HUES6 (cell line): ENCODE data around the gene ACLY.
"Not testable (repeated sequence)": the region's sequence is repeated elsewhere in the genome, so short reads cannot be mapped to it uniquely, and the experiment has no call there.

Experiments used
- H3K27ac ChIP-seq: 2 replicates; pipeline ENCODE4 v1.7.0; 2013; ENCODE audit warnings: low read depth, mild to moderate bottlenecking, low read length, inconsistent platforms
- H3K27me3 ChIP-seq: 2 replicates; pipeline ENCODE4 v1.6.1; 2013; ENCODE audit warnings: low read length; ENCODE audit not compliant: control insufficient read depth, insufficient read depth
- H3K36me3 ChIP-seq: 2 replicates; pipeline ENCODE4 v1.6.1; 2013; ENCODE audit warnings: low read length; ENCODE audit not compliant: control insufficient read depth, insufficient read depth
- H3K4me1 ChIP-seq: 2 replicates; pipeline ENCODE4 v1.6.1; 2013; ENCODE audit warnings: low read length; ENCODE audit not compliant: control insufficient read depth, insufficient read depth
- H3K4me3 ChIP-seq: 2 replicates; pipeline ENCODE4 v1.5.1; 2013; ENCODE audit warnings: low read depth, low read length
- H3K9ac ChIP-seq: one replicate; pipeline ENCODE4 v1.6.1; 2013; ENCODE audit warnings: mild to moderate bottlenecking, low read length
- H3K9me3 ChIP-seq: 2 replicates; pipeline ENCODE4 v1.6.1; 2013; ENCODE audit warnings: low read depth, low read length; ENCODE audit not compliant: control insufficient read depth, insufficient read depth

The ACLY gene

DNA sequence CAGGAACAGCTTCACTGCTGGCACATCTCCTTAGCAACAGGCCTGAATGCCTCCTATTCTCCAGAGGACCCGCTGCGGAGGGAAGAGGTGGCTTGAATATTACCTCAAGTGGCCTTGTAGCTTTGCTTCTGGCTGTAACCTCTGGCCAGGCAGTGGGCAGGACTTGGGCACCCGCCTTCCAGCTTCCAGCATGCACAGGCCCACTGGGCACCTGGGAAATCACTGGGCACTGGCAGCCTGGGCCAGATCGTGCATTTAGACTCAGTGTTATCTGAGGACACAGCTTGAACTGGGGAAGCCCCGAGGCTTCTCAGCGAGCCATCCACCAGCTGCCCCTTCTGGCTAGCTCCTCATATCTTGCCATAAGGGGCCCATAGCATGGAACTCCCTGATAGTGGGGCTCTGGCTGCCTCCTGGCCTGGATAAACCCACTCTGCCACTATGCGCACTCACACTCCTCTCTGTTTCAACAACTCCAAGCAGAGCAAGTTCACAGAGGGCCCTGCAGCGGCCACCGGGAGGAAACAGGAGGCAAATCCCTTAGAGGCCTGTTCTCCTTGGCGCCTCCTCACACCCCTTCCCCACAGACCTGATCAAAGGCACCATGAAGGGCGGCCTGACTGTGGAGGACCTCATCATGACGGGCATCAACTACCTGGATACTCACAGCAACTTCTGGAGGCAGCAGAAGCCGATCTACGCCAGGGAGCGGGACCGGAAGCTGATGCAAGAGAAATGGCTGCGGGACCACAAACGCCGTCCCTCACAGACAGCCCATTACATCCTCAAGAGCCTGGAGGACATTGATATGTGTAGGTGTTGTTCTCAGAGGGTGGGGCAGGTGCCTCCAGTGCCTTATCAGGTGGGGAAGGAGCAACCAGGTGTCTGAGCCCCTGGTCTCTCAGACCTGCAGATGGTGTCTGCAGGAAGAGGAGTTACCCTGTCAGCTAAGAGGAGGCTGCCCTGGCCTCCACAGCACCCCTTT lies 19.5 kb upstream of the ACLY start:
- no peak overlapping the region for H3K9ac ChIP-seq

GRCh38 chr17:41935641-41936040 lies 16.9 kb upstream of the ACLY start:
- peaks cover 6% of the 10 kb centered on the region; the same call in 1 of the 2 replicates for H3K4me1 ChIP-seq
- no peak overlapping the region for H3K27ac ChIP-seq

More for the DNA sequence above, 19.5 kb upstream of the ACLY start:
- Histone ChIP-seq H3K27ac (no peak overlapping the region), H3K27me3 (no peaks in the 10 kb centered on the region), H3K4me1 (no peaks in the 10 kb centered on the region; the same call in 1 of the 2 replicates), H3K9me3 (no peaks in the 10 kb centered on the region), H3K36me3 (no peaks in the 10 kb centered on the region), H3K4me3 (no peak overlapping the region)

DNA sequence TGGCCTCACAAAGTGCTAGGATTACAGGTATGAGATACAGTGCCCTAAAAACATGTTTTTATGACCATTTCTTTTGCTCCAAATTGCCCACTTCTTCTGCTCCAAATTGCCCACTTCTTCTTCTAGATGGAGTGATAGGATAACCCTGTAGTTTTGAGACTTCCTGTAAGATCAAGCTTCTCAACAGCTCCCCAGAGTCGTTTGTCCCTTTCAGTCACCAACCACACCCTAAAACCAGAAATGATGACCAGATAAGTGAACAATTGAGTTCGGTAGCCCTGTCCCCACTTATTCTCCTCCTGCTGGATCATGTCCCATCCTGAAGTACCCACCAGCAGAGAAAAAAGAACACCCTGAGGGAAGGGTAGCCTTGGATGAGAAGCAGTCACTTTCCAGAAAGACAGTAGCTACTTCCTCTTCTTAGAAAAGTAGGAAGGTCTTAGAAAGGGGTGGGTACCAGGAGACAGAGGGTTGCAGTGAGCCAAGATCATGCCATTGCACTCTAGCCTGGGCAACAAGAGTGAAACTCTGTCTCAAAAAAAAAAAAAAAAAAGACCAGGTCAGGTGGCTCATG lies 14.2 kb upstream of the ACLY start:
- H3K36me3 ChIP-seq, result no peaks in the 10 kb centered on the region
- H3K4me3 ChIP-seq, result no peak overlapping the region
- H3K27ac ChIP-seq, result no peak overlapping the region
- H3K9ac ChIP-seq, result no peak overlapping the region
- H3K4me1 ChIP-seq, result peaks cover 9% of the 10 kb centered on the region; the same call in 1 of the 2 replicates
- no peaks in the 10 kb centered on the region for H3K9me3 ChIP-seq
- no peaks in the 10 kb centered on the region for H3K27me3 ChIP-seq

More at GRCh38 chr17:41935641-41936040, 16.9 kb upstream of the ACLY start:
- Histone ChIP-seq H3K36me3 (no peaks in the 10 kb centered on the region), H3K9ac (no peak overlapping the region), H3K9me3 (no peaks in the 10 kb centered on the region), H3K4me3 (no peak overlapping the region), H3K27me3 (no peaks in the 10 kb centered on the region)

- not testable (repeated sequence) for H3K4me3 ChIP-seq, H3K4me1 ChIP-seq, H3K9ac ChIP-seq, H3K27ac ChIP-seq, H3K9me3 ChIP-seq, H3K27me3 ChIP-seq, H3K36me3 ChIP-seq
These were observed 13.0 kb upstream of the ACLY start for GRCh38 chr17:41931715-41932114.

DNA sequence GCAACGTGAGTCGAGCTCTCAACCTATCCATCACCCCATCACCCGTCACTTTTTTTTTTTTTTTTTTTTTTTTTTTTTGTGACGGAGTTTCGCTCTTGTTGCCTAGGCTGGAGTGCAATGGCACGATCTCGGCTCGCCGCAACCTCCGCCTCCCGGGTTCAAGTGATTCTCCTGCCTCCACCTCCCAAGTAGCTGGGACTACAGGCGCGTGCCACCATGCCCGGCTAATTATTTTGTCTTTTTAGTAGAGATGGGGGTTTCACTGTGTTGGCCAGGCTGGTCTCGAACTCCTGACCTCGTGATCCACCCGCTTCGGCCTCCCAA lies 12.0 kb upstream of the ACLY start:
- not testable (repeated sequence) for H3K9me3 ChIP-seq, H3K27ac ChIP-seq, H3K36me3 ChIP-seq, H3K27me3 ChIP-seq, H3K4me1 ChIP-seq
- H3K9ac ChIP-seq, result peak overlapping the region; percentile 63
- peak overlapping the region; percentile 68 for H3K4me3 ChIP-seq

DNA sequence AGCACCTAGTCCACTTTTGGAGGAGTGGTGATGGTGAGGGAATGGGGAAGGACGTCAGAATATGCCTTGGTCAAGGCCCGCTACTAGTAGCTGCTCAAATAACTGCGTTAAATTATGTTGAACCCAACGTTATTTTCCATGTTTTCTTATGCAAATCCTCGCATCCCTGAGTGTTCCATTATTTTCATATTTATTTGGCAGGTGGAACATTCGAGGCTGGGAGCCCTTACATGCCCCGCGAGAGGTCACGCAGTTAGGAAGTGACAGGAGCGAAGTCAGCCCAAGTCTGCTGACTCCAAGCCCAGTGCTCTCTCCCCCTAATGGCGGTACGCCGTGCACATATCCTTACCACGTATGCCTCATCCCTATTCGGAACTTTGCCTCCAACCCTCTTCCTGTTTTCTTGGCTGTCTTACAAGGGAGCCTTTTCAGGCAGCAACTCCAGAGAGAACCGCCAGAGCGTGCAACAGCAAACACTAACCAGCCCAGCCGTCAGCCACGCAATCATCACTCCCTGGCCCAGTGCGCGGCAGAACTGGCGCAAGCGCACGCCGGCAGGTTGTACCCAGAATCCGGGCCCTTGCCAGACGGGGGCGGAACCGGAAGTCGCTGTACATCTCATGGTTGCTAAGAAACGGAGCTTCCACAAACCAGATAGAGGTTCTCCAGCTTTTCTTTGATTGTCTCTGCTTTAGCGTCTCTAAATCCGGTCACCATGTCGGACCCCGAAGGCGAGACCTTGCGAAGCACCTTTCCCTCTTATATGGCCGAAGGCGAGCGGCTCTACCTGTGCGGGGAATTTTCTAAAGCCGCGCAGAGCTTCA lies 11.5 kb upstream of the ACLY start, which contains the start of gene ODAD4:
ODAD4 (plus strand) TSS at position 609 of the 824 bp plus-strand sequence; CDS start at position 716, 107 bp downstream.
- Histone ChIP-seq H3K27me3 (no peaks in the 10 kb centered on the region), H3K4me3 (peak within 1 kb of the TSS; percentile 68), H3K36me3 (no peaks in the 10 kb centered on the region), H3K27ac (no peak within 1 kb of the TSS), H3K4me1 (peaks cover 9% of the 10 kb centered on the region; the same call in 1 of the 2 replicates), H3K9ac (peak within 1 kb of the TSS; percentile 65), H3K9me3 (no peaks in the 10 kb centered on the region)

DNA sequence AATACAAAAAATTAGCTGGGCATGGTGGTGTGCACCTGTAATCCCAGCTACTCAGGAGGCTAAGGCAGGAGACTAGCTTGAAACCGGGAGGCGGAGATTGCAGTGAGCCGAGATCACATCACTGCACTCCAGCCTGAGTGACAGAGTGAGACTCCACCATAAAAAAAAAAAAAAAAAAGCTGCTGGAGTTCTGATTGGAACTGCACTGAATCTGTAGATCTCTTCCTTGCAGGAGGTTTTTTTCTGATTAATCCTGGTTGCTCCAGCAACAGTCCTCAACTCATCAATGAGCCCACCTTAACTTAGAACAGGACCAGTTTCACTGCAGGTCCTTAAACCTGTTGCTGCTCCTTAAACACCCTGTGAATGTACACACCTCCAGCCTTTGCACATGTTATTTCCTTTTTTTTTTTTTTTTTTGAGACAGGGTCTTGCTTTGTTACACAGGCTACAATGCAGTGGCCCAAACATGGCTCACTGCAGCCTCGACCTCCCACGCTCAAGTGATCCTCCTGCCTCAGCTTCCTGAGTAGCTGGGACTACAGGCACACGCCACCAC lies 10.0 kb upstream of the ACLY start:
- H3K4me1 ChIP-seq, result peaks cover 9% of the 10 kb centered on the region; the same call in 1 of the 2 replicates
- H3K4me3 ChIP-seq, result 0 out of 2 replicates have a peak overlapping the region, but pooled peaks have one; percentile 68
- no peaks in the 10 kb centered on the region for H3K9me3 ChIP-seq
- H3K27me3 ChIP-seq, result no peaks in the 10 kb centered on the region
- H3K9ac ChIP-seq, result no peak overlapping the region
- no peaks in the 10 kb centered on the region for H3K36me3 ChIP-seq
- no peak overlapping the region for H3K27ac ChIP-seq

GRCh38 chr17:41925991-41926590 lies 7.3 kb upstream of the ACLY start:
- Histone ChIP-seq H3K9me3 (no peaks in the 10 kb centered on the region), H3K27me3 (no peaks in the 10 kb centered on the region), H3K36me3 (no peaks in the 10 kb centered on the region), H3K27ac (no peak overlapping the region), H3K4me3 (no peak overlapping the region), H3K9ac (no peak overlapping the region), H3K4me1 (0 out of 2 replicates have a peak, but pooled peaks cover 5% of the 10 kb centered on the region)

DNA sequence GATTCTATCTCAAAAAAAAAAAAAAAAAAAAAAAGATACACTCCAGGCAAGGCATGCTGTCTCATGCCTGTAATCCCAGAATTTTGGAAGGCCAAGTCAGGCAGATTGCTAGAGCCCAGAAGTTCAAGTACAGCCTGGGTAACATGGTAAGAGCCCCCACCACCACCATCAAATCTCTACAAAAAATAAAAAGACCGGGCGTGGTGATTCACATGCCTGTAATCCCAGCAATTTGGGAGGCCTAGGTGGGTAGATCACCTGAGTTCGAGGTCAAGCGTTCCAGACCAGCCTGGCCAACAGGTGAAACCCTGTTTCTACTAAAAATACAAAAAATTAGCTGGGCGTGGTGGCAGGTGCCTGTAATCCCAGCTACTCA lies 1.8 kb upstream of the ACLY start:
- Histone ChIP-seq H3K27me3 (no peaks in the 10 kb centered on the region), H3K4me1 (peaks cover 29% of the 10 kb centered on the region), H3K4me3 (no peak overlapping the region), H3K9me3 (no peaks in the 10 kb centered on the region), H3K27ac (no peak overlapping the region), H3K9ac (no peak overlapping the region), H3K36me3 (no peaks in the 10 kb centered on the region)

GRCh38 chr17:41919840-41920579 lies 1.3 kb upstream of the ACLY start:
- no peaks in the 10 kb centered on the region for H3K27me3 ChIP-seq
- peak overlapping the region; percentile 93 for H3K4me3 ChIP-seq
- H3K9me3 ChIP-seq, result no peaks in the 10 kb centered on the region
- H3K9ac ChIP-seq, result peak overlapping the region; percentile 90
- H3K36me3 ChIP-seq, result peaks cover 5% of the 10 kb centered on the region; the same call in 1 of the 2 replicates
- peaks cover 34% of the 10 kb centered on the region for H3K4me1 ChIP-seq
- H3K27ac ChIP-seq, result no peak overlapping the region
